HS-27A (cell line): ENCODE measurements around the gene FOXD1.

Experiments used
- DNase-seq: peaks from one replicate; pipeline ENCODE4 v3.0.0-alpha.2; 2012; ENCODE audit warnings: low read depth, missing footprints

FOXD1 gene

DNA sequence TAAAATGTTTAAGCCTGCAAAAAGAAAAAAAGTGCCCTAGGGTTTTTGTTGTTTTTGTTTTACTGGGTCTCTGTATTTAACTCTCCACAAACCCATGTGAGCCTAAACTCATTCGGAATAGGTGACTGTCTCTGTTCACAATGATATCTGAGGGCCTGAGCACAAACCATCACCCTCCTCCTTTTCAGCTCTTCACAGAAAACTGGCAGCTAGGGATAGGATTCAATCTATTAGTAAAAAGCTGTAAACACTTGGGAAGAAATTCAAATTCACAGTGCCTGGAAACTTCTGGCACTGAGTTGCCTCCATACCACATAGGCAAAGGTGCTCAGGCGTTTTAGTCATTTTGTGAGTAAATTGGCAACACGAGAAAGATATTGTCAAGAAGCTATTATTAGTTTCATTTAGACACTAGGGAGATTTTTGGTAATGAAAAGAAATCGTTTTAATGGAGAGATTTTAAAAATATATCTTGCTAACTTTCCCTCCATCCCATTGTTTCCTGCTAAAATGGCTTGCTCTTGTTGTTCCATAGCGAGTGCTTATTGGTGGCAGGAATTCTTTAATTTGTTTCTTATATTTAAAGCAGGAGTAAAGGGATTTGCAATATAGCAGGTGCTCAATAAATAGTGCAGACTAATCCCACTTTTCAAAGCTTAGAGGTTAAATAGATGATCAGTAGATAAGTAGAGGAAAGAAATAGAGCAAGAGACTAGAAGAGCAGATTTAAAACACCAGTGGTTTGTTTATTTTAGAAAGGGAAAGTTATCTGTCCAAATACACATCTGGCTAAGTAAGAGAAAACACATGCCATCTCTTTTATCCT, 9.7 kb downstream of the FOXD1 start:
- no peak for DNase-seq

GRCh38 chr5:73437777-73438644, 10.6 kb downstream of the FOXD1 start:
- DNase-seq = no peak

- DNase-seq = no peak
Measured at GRCh38 chr5:73437101-73437776, 11.3 kb downstream of the FOXD1 start.

DNA sequence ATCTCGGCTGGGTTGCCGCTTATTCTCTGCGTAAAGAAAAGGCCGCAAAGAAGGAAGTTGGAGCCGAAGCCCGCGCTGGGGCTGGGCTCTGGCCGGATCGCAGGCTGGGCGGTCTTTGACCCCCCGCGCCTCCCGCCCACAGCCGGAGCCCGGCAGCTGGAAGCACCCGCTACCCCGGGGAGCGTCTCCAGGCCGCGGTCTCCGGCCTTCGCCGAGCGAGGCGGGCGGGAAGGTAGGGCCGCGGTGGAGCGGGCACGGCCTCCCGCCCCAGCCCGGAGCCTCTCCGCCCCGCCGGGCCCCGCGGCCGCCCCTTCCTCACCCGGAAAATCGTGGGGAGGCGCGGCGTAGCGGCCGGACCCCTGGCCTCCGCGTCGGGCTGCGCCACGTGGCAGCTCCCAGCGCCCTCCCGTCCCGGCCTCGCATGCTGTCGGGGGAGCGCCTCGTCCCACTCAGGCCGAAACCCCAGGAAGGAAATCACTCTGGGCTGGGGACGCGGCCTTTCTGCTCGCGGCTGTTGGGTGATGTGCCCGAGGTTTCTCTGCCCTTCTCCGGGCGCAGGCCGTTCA, 12.0 kb downstream of the FOXD1 start:
- no peak for DNase-seq

DNA sequence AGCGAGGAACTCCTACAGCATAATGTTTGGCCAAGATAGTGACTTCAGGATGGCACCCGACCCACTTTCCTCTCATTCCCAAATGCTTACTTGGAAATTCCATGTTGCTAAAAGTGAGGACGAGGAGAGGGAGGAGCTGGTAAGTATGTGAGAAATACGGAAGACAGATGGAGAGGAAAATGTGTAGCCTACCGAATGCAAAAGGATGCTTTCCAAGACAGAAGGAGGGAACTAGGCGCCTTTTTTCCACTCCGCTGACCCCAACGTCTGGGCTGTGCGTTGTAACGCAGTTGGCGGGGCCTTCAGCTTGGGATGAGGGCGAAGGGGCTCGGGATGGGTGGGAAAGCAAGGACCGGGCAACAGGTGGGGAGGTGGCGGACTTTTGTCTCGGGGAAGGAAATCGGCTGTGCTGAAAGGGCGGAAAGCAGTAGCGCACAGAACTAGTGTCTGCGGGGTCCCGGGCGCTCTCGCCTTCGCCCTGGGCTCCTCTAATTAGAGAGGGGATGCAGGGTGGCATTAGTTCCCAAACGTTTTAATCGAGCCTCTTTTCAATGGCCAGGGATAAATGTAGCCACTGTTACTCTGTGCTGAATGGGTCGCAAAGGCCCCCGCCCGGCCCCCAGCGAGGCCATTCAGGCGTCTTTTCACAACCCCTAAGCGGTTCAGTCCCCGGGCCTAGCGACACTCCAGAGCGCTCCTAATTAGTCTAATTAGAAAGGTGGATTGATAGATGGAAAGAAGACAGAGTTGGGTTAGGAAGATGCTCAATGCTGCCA, 12.6 kb downstream of the FOXD1 start:
- DNase-seq = no peak

DNA sequence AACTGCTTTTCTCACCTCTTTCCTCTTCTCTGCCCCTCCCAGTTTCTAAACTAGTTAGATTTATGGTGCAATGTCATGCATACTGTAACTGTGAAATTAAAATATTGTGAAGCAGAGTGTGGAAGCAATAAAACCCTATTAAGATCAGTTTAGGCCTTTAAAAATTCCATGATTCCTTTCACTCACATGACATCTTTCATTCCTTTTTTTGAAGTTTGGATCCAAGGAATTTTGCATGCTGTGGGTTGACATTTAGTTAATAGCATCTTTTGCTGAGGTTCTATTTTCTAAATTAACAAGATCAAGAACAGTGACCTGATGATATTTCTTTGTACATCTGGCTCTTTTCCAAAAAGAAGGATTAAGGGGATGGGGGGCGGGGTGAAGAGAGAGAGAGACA, 13.7 kb downstream of the FOXD1 start:
- no peak for DNase-seq

DNA sequence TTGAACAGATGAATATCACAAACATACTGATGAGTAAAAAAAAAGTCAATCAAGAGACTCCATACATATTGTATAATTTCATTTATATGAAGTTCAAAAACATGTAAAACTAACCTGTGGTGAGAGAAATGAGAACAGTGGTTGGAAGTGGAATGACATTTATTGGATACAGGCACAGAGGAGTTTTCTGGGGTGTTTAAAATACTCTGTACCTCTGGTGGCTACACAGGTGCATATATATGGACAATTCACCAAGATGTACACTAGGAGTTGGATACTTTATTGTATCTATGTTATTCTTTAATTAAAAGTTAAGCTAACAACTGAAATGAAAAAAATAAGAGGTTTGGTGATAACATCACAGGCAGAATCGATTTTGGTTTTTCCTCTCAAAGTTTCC, 14.1 kb downstream of the FOXD1 start:
- DNase-seq = no peak

GRCh38 chr5:73433982-73434342, 14.6 kb downstream of the FOXD1 start:
- no peak for DNase-seq

- no peak for DNase-seq
Measured at GRCh38 chr5:73433272-73433981, 15.2 kb downstream of the FOXD1 start.

- no peak for DNase-seq
Measured at GRCh38 chr5:73431204-73431851, 17.2 kb downstream of the FOXD1 start.

DNA sequence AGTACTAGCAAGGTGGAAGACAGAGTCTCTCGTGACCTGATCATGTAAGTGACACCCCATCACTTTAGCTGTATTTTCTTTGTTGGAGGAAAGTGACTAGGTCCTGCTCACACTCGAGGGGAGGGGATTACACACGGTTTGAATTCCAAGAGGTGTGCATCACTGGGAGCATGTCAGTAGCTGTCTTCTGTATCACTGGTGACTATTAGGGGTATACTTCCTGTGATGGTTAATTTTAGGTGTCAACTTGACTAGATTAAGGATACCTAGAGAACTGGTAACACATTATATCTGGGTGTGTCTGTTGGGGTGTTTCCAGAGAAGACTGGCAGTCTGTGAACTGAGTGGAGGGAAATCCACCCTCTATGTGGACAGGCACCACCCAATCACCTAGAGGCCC, 22.5 kb downstream of the FOXD1 start:
- no peak for DNase-seq

DNA sequence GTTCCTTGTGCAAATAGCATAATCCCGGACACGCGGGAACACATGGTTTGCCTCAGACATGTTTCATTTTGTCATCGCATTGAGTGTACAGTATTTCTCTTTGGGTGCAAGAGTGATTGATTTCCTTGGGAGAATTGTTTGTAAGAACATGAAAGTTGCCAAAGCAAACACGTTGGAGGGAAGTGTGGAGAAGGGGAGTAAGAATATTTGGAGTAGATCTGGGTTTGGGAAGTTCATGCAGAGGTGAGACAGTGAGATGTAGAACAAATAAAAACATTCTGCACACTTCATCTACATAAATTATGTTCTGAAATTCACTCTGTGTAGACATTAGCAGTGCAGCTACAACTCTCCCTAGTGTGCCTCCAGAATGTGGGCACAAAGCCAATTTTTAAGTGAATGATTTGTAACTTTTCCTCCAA, 24.0 kb downstream of the FOXD1 start:
- DNase-seq = no peak

DNA sequence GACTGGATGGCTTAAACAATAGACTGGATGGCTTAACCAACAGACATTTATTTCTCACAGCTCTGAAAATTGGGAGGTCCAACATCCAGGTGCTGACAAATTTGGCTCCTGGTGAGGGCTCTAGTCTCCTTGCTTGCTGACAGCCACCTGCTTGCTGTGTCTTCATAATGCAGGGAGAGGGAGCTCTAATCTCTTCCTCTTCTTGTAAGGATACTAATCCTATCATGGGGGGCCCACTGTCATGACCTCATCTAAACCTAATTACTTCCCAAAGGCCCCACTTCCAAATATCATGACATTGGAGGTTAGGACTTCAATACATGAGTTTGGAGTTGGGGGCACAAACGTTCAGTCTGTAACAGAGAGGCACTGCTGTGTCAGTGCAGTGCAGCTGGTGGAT, 26.4 kb downstream of the FOXD1 start:
- DNase-seq = no peak

DNA sequence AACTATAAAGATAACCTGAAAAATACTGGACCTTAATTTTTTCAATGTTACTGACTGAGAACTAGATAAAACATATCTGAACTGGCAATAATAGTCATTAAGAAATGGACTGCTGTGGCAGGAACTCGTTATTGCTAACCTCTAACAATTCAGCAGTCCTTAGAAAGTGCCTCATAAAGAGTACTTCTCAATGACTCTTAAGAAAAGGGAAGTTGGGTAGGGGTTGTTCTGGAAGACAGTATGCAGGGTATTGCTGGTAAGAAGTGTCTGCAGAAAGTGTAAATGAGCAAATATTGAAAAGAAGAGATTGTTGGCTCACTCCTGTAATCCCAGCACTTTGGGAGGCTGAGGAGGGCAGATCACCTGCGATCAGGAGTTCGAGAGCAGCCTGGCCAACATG, 27.9 kb downstream of the FOXD1 start:
- no peak for DNase-seq

- no peak for DNase-seq
Measured at GRCh38 chr5:73419465-73420390, 28.8 kb downstream of the FOXD1 start.

DNA sequence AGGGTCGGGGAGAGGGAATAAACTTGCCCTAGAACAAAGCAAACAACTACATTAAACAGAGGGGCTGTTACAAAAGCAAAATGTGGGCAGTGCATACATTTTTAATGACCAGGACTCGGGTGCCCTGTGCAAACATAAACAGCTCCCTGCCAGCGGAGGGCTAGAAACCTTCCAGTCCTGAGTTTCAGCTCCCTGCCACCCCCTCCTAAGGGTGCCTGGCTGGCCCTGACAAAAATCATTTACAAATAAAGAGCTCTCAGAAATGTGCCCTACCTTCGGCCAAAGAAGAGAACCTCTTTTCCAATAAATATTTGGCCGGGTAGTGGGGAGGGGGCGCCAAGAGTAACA, 29.5 kb downstream of the FOXD1 start:
- DNase-seq = no peak

DNA sequence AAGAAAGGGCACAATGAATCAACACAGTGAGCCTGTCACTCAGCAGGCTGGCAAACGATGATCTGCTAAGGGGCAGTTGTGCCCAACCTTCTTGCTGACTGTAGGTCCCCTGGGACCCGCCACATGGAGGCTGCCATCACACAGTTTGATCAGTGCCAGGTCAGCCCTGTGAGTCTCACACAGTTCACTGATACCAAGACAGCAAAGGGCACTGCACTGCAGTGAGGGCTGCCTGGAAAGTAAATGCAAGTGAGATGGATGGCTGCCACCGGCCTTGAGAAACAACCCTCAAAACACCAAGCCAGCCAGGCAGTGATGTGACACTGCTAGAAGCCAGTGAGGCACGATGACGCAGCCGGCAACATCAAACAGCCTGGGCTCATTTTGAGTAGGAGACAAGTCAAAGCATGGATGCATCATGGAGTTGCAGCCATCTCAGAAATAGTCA, 30.3 kb downstream of the FOXD1 start:
- no peak for DNase-seq

DNA sequence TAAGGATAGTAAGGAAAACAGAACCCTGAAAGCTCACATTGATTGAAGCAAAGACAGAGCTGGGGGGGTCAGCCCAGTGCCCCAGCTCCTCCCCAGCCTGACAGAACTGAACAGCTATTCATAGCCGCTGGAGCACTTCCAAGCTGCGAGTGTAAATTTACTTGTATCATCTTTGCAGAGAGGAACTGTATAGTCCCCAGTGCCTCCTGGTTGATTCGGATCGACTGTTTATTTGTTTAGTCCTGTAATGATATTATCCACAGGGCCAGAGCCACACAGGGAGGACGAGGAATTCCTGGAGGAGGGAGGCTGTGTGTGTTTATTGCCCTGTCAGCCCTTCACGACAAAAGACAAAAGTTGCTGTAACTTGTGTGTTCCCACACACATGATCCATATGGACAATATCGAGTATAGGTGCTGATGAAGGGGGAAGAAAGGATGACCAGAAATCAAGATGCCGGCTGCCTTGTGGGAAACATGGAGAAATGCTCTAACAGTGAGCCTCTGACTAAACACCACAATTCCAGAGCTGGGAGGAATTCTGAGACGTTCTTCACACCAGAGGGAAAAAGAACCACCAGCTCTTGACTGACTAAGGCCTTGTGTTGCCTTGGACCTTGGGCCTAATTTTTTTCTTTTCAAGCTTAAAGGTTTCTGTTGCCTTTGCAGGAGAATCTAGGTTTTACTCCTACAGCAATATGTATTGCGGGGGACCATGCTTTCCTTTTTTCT, 31.1 kb downstream of the FOXD1 start:
- no peak for DNase-seq

GRCh38 chr5:73415617-73416016, 33.0 kb downstream of the FOXD1 start:
- no peak for DNase-seq
